Measurements from ENCODE around the gene CNTNAP2. TPM values are rescaled to one million over a fixed set of nuclear protein-coding genes. Genes with fewer than 3 reads are reported as not detected.

The CNTNAP2 gene
- total RNA-seq, 1 experiment from 2014 or later = 0.03 TPM

- in situ Hi-C loops (cut with HindIII; ENCODE audit: low pct_unique_long_range_greater_than_20kb, low sequenced_read_pairs) = no loop called here
These were observed 1547.9 kb downstream of the CNTNAP2 start for GRCh38 chr7:147664541-147664940.

GRCh38 chr7:147670759-147671158, 1554.2 kb downstream of the CNTNAP2 start:
- no peaks in the 10 kb centered on the region for H3K9me3 ChIP-seq (ENCODE audit: control insufficient read depth, insufficient read depth, low read depth, low read length)
- intact Hi-C loops (cut with micrococcal nuclease; ENCODE audit: unreplicated experiment) = no loop called here
- no peaks in the 10 kb centered on the region for H3K27me3 ChIP-seq (ENCODE audit: control insufficient read depth, insufficient read depth, low read length)
- TF ChIP-seq CTCF (IDR thresholded peaks at IDR 0.05) (no peak), POLR2AphosphoS5 (IDR thresholded peaks at IDR 0.05; ENCODE audit: low read depth, low read length) (no peak), REST (IDR thresholded peaks at IDR 0.05; ENCODE audit: insufficient read depth in 1 of 2, low read depth in 2 of 2, low read length in 1 of 2) (no peak), TCF7L2 (IDR thresholded peaks at IDR 0.05; ENCODE audit: low read depth, low read length) (no peak), SIN3A (IDR thresholded peaks at IDR 0.05; ENCODE audit: borderline replicate concordance, insufficient read depth, low read depth, low read length) (no peak)
- H3K36me3 ChIP-seq (ENCODE audit: control insufficient read depth, insufficient read depth, low read length) = no peaks in the 10 kb centered on the region
- DNase-seq (ENCODE audit: low read depth, low spot score) = no peak
- CTCF ChIA-PET = no interaction called here
- H3K4me1 ChIP-seq (ENCODE audit: control insufficient read depth, insufficient read depth, low read length) = no peaks in the 10 kb centered on the region
- BruUV-seq (replicated peaks) = no TSS peak
- POLR2A ChIA-PET = no interaction called here
- no peak overlapping the region for H3K4me3 ChIP-seq (ENCODE audit: low read depth in 2 of 2, low read length in 2 of 2)
- no peak for ATAC-seq
- no peak overlapping the region for H3K27ac ChIP-seq (ENCODE audit: low read length)
- in situ Hi-C loops (cut with HindIII; ENCODE audit: low pct_unique_long_range_greater_than_20kb, low sequenced_read_pairs) = no loop called here

More at GRCh38 chr7:147664541-147664940, 1547.9 kb downstream of the CNTNAP2 start:
- no peaks in the 10 kb centered on the region for H3K9me3 ChIP-seq (ENCODE audit: control insufficient read depth, insufficient read depth, low read depth, low read length)
- H3K36me3 ChIP-seq (ENCODE audit: control insufficient read depth, insufficient read depth, low read length) = no peaks in the 10 kb centered on the region
- H3K27me3 ChIP-seq (ENCODE audit: control insufficient read depth, insufficient read depth, low read length) = no peaks in the 10 kb centered on the region
- no peak overlapping the region for H3K4me3 ChIP-seq (ENCODE audit: low read depth in 2 of 2, low read length in 2 of 2)
- DNase-seq (ENCODE audit: low read depth, low spot score) (no peak), ATAC-seq (no peak)
- H3K4me1 ChIP-seq (ENCODE audit: control insufficient read depth, insufficient read depth, low read length) = no peaks in the 10 kb centered on the region
- no TSS peak for BruUV-seq (replicated peaks)
- TF ChIP-seq CTCF (IDR thresholded peaks at IDR 0.05) (no peak), POLR2AphosphoS5 (IDR thresholded peaks at IDR 0.05; ENCODE audit: low read depth, low read length) (no peak), TCF7L2 (IDR thresholded peaks at IDR 0.05; ENCODE audit: low read depth, low read length) (no peak), SIN3A (IDR thresholded peaks at IDR 0.05; ENCODE audit: borderline replicate concordance, insufficient read depth, low read depth, low read length) (no peak), REST (IDR thresholded peaks at IDR 0.05; ENCODE audit: insufficient read depth in 1 of 2, low read depth in 2 of 2, low read length in 1 of 2) (no peak)
- no peak overlapping the region for H3K27ac ChIP-seq (ENCODE audit: low read length)
- POLR2A ChIA-PET = no interaction called here
- CTCF ChIA-PET = no interaction called here
- intact Hi-C loops (cut with micrococcal nuclease; ENCODE audit: unreplicated experiment) = no loop called here
